ENCODE measurements around the gene VPREB3.

Gene VPREB3

GRCh38 chr22:23782252-23782651 lies 28.0 kb upstream of the VPREB3 start:
- no peak for FAIRE-seq

DNA sequence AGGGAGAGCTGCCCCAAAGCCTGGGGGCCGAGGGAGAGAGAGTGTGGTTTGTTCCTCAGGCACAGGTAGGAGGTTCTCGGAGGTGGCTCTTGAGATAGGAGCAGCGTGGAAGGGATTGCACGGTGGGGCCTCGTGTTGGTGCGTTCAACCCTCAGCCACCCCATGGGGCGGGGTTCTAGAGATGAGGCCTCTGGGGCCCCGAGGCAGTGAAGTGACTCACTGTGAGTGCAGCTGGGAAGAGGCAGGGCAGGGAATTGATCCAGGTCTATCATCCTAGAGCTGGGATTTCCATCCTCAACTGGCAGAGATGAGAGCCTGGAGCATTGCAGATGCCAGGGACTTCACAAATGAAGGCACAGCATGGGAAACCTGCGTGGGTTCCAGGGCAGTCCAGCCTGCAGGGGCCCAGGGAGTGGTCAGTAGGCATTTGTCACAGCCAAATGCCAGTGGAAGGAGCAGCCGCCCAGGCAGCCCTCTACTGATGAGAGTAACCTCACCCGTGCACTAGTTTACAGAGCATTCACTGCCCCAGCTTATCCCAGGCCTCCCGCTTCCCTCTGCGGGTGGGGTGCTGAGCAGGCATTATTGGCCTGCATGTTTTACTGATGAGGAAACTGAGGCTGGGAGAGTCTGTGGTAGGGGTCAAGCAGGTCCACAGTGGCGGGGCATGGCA lies 27.4 kb upstream of the VPREB3 start:
- FAIRE-seq = no peak

DNA sequence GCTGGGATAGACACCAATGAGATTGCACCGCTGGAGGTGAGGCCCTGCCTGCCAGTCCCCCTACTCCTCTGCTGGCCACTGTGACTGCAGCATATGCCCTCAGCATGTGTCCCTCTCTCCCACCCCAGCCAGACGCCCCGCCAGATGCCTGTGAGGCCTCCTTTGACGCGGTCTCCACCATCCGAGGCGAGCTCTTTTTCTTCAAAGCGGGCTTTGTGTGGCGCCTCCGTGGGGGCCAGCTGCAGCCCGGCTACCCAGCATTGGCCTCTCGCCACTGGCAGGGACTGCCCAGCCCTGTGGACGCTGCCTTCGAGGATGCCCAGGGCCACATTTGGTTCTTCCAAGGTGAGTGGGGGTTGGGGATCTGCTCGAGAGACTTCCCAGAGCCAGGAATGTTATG lies 26.8 kb upstream of the VPREB3 start:
- FAIRE-seq = no peak

DNA sequence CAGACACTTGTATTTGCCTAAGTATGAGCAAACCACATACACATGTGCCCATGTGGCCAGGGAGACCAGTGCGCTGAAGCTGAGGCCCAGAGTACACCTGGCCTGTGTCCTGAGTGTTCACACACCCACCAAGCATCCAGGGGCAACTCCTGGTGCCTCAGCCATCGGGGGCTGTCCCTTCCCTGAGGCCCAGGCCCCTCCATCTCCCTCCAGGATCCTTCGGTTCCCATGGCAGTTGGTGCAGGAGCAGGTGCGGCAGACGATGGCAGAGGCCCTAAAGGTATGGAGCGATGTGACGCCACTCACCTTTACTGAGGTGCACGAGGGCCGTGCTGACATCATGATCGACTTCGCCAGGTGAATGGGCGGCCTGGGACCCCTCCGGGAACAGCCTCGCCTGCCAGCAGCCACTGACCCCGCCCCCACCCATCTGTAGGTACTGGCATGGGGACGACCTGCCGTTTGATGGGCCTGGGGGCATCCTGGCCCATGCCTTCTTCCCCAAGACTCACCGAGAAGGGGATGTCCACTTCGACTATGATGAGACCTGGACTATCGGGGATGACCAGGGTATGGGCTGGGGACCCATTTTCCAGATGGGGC lies 26.0 kb upstream of the VPREB3 start:
- FAIRE-seq = no peak

- no peak for FAIRE-seq
Measured at GRCh38 chr22:23779731-23780130, 25.5 kb upstream of the VPREB3 start.

DNA sequence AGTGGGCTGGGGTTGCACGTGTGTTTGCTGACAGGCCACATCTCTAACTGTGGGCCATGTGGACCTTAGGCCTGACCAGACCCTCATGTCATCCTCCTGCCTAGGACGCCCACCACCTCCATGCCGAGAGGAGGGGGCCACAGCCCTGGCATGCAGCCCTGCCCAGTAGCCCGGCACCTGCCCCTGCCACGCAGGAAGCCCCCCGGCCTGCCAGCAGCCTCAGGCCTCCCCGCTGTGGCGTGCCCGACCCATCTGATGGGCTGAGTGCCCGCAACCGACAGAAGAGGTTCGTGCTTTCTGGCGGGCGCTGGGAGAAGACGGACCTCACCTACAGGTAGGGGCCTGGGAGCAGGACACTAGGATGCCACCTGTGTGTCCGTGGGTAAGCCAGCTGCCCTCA lies 24.9 kb upstream of the VPREB3 start:
- no peak for FAIRE-seq

- no peak for FAIRE-seq
Measured at GRCh38 chr22:23778577-23778900, 24.3 kb upstream of the VPREB3 start.

DNA sequence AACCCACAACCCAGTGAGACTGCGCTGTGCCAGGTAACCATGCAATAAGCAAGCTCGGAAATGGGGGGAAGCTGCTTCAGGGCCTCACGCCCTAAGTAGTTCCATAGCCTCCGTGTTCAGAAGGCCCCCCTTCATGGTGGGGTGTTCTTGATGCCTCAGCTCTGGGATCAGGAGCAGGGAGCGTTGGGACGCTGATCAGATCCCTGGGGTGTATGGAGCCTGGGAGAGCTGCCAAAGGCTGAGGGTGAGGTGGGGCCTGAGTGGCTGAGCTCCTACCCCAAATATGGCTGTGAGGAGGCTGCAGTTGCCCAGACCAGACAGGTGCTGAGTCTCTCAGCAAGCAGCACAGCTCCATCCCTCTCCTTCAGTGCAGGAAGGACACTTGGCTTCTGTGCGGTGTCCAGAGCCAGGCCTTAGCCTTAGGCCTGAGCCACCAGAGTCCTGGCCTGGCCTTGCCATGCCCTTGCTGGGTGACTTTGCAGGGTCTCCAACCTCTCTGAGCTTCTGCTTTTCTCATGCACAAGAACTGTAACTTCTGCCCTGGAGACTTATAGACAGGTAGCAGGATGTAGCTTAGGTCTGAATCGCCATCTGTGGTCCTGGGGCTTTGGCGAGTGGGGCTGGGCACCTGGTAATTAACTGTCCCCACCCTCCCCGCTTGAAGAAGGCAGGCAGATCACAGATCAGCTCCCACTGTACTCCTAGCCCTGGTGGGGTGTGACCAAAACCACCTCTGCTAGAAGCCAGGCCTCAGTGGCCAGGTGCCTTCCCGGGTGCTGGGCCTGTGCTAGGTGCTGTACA lies 23.8 kb upstream of the VPREB3 start:
- FAIRE-seq = no peak

DNA sequence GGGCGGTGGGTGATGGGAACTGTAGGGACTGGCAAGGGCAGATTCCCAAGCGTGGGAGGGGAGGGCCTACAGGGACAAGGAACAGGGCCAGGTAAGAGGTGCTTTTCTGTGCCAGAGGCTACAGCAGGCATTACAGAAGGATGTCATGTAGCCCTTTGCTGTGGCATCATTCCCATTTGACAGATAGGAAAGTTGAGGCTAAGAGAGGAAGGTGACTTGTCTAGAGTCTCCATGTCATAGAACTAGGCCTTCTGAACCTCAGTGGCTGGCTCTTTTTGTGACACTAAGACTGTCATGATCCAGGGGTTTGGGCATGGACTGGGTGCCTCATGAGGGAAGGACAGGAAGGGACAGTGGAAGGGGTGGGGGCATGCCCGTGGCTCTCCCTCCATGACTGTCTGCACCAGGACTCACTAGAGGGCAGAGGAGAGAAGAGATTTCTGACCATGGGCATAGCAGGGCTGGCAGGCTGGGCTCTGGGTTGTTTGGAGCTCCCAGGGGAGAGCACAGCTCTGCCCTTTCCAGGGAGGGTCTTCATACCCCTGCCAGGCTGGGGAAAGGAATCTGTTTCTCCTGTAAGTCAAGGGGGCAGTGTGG lies 21.7 kb upstream of the VPREB3 start:
- FAIRE-seq = no peak

GRCh38 chr22:23774922-23775436 lies 20.8 kb upstream of the VPREB3 start:
- no peak for FAIRE-seq

DNA sequence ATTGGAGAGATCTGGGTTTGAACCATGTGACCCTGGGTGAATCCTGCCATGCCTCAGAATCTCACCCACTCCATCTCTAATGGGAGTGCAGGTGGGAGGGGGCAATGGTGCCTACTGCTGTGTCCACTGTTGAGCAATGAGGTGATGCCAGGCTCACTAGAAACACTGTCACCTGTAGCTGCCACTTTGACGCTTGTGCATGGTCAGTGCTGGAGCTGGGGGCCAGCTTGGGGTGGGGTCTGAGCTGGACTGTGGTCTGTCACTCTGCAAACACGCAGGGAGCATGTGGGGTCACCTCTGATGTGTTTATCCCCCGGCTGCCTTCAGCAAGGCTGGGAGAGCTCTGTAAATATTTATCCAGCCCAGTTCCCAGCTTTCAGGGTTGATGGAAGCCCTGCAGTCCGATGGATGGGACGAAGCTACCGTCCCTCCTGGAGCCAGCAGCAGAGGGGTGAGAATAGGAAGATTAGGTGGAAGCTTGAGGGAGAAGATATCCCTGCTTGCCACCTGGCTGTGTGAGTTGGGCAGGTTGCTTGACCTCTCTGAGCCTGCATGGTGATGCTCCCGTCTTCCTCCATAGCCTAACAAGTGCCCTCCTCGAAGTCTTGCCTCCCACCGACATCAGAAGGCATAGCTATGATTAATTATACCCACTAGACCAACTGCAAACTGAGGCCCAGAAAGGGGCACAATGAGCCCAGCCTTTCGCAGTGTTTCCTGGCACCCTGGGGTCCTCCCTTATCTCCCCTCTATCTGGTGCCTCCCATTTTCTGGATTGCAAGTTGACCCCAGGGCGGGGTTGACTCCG lies 20.1 kb upstream of the VPREB3 start:
- FAIRE-seq = no peak

GRCh38 chr22:23773483-23774113 lies 19.4 kb upstream of the VPREB3 start:
- no peak for FAIRE-seq

GRCh38 chr22:23772649-23773473 lies 18.6 kb upstream of the VPREB3 start, which contains the start of gene MMP11:
Gene MMP11 (plus strand): TSS chr22:23772849. CDS start chr22:23772871, 22 bp downstream.
- no peak for FAIRE-seq

- no peak for FAIRE-seq
Measured at GRCh38 chr22:23772315-23772648, 18.1 kb upstream of the VPREB3 start.

GRCh38 chr22:23769321-23769965 lies 15.2 kb upstream of the VPREB3 start:
- FAIRE-seq = no peak

DNA sequence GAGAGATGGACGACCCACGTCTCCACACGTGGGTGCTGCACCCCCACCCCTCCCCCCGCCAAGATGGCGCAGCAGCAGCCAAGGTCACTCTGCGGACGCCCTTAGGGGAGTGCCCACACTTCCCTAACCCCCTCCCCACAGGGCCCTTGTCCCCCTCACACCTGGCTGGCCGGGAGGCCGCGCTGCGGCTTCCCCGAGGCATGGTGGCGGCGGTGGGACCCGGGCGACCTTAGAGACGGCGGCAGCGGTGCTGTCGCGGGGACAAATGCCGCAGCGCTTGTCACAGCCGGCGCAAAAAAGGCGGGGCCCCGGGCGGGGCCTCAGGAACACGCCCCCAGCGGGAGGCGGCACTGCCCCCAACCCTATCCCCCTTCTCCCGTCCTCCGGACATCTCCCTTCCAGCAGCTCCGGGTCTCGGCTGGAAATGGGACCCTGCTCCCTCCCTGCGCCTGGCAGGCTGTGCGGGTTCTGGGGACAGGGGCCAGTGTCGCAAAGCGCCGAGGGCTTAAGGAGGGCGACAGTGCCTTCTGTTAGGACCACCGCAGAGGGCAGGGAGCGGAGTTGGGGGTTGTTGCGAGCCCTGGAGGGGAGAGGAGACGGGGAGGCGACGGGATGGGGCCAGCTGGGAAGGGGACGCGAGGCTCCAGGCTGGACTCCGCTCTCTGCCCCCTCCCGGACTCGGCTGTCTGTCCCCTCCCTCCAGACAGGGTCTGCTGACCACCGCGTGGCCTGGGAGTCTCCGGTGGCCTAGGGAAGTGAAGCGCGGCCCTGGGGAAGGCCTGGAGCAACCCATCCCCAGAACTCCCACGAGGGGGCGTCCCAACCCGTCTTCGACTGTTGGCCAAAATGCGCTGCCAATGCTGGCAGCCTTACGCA lies 13.7 kb upstream of the VPREB3 start, which contains the start of gene CHCHD10:
CHCHD10 (minus strand) TSS at position 300 of the 876 bp plus-strand sequence; CDS start at position 202, 98 bp downstream.
- FAIRE-seq = no peak

- FAIRE-seq = no peak
Measured at GRCh38 chr22:23767303-23767672, 13.1 kb upstream of the VPREB3 start.

GRCh38 chr22:23764899-23765881 lies 11.0 kb upstream of the VPREB3 start:
- FAIRE-seq = no peak

Data from islet of Langerhans (tissue), 1 donor.